Airway epithelial cell (primary cell): ENCODE results near the gene CDK10. TPM values are rescaled to one million over a fixed set of nuclear protein-coding genes. Genes with fewer than 3 reads are reported as not detected.

ENCODE experiments used
- total RNA-seq: library from RNA; depleted of rRNA; stranded (reverse); fragments of >200 nt; gene quantifications from 2 replicates; pipeline ENCODE4 v1.2.3, GENCODE V29; 2015

Gene CDK10, protein sequence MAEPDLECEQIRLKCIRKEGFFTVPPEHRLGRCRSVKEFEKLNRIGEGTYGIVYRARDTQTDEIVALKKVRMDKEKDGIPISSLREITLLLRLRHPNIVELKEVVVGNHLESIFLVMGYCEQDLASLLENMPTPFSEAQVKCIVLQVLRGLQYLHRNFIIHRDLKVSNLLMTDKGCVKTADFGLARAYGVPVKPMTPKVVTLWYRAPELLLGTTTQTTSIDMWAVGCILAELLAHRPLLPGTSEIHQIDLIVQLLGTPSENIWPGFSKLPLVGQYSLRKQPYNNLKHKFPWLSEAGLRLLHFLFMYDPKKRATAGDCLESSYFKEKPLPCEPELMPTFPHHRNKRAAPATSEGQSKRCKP
- 29.1 and 30.2 TPM in 2 replicates for total RNA-seq

DNA sequence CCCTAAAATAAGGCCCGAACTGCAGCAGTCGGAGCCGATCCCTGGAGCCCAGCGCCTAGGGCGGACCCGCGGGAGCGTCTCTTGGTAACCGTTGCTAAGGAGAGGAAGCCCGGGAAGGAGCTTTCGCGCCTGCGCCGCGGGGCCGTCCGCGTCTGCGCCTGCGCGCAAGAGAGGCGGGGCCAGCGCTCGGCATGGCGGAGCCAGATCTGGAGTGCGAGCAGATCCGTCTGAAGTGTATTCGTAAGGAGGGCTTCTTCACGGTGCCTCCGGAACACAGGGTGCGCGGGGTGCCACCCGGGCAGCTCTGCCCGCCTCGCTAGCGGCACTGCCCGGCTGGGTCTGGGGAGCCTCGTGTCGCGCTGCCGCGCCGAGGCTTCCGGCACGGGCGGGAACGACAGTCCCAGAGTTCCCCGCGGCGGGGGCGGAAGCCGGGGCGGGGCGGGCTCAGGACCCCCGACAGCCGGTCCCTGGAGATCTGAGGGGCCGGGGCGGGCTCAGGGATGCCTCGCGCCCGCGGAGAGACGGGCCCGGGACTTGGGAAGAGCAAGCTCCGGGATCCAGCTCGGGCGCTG, at the start of gene CDK10:
Gene CDK10, plus strand, starts transcription at position 170 of the 572 bp plus-strand sequence. Its CDS starts 22 bp downstream, at position 192.

GRCh38 chr16:89657442-89658220, 28.9 kb upstream of the CDK10 start, which contains the start of the genes CHMP1A and SPATA33:
CHMP1A (minus strand) TSS chr16:89657708; CDS start chr16:89657588, 120 bp downstream.
SPATA33 (plus strand) TSS chr16:89657836; CDS start chr16:89657912, 76 bp downstream.

GRCh38 chr16:89701425-89702406, 15.2 kb downstream of the CDK10 start, which contains the start of gene SPATA2L:
SPATA2L (minus strand) TSS chr16:89701705; CDS start chr16:89701232, 473 bp downstream.

GRCh38 chr16:89720813-89721545, 34.5 kb downstream of the CDK10 start, which contains the start of the genes VPS9D1 and ZNF276:
VPS9D1 (minus strand) TSS chr16:89720898; CDS start chr16:89720861, 37 bp downstream.
ZNF276 (plus strand) TSS chr16:89721537; CDS start chr16:89721641, 104 bp downstream.

Other genes with a start within 250 kb of the CDK10 start
- gene ANKRD11, start 196.1 kb upstream of the CDK10 start, total RNA-seq = 48.1 and 50.6 TPM in 2 replicates
- gene SPG7, start 178.3 kb upstream of the CDK10 start, total RNA-seq = 70.1 and 84.7 TPM in 2 replicates
- gene RPL13, start 126.0 kb upstream of the CDK10 start, total RNA-seq = 6,182 and 10,475 TPM in 2 replicates
- 5.1 and 20.9 TPM in 2 replicates for gene CPNE7, start 110.9 kb upstream of the CDK10 start, total RNA-seq
- not detected in 2 replicates for gene DPEP1, start 73.0 kb upstream of the CDK10 start, total RNA-seq
- 126 and 154 TPM in 2 replicates for gene CHMP1A, start 29.0 kb upstream of the CDK10 start, total RNA-seq
- gene SPATA33, start 28.9 kb upstream of the CDK10 start, total RNA-seq = 4.0 and 6.3 TPM in 2 replicates
- 14.0 and 23.2 TPM in 2 replicates for gene SPATA2L, start 15.0 kb downstream of the CDK10 start, total RNA-seq
- gene VPS9D1, start 34.2 kb downstream of the CDK10 start, total RNA-seq = 4.1 and 6.0 TPM in 2 replicates
- gene ZNF276, start 34.8 kb downstream of the CDK10 start, total RNA-seq = 8.1 and 15.2 TPM in 2 replicates
- gene FANCA, start 130.0 kb downstream of the CDK10 start, total RNA-seq = 18.9 and 23.1 TPM in 2 replicates
- 1.1 and 1.2 TPM in 2 replicates for gene SPIRE2, start 141.8 kb downstream of the CDK10 start, total RNA-seq
- 104 and 215 TPM in 2 replicates for gene TCF25, start 186.9 kb downstream of the CDK10 start, total RNA-seq
- gene MC1R, start 232.2 kb downstream of the CDK10 start, total RNA-seq = 1.5 and 1.7 TPM in 2 replicates
- gene TUBB3, start 236.7 kb downstream of the CDK10 start, total RNA-seq = 159 and 160 TPM in 2 replicates